ENCODE results near the gene PET100.

Gene PET100

GRCh38 chr19:7612282-7613274 lies 17.0 kb upstream of the PET100 start:
- DNase-seq, result no peak

DNA sequence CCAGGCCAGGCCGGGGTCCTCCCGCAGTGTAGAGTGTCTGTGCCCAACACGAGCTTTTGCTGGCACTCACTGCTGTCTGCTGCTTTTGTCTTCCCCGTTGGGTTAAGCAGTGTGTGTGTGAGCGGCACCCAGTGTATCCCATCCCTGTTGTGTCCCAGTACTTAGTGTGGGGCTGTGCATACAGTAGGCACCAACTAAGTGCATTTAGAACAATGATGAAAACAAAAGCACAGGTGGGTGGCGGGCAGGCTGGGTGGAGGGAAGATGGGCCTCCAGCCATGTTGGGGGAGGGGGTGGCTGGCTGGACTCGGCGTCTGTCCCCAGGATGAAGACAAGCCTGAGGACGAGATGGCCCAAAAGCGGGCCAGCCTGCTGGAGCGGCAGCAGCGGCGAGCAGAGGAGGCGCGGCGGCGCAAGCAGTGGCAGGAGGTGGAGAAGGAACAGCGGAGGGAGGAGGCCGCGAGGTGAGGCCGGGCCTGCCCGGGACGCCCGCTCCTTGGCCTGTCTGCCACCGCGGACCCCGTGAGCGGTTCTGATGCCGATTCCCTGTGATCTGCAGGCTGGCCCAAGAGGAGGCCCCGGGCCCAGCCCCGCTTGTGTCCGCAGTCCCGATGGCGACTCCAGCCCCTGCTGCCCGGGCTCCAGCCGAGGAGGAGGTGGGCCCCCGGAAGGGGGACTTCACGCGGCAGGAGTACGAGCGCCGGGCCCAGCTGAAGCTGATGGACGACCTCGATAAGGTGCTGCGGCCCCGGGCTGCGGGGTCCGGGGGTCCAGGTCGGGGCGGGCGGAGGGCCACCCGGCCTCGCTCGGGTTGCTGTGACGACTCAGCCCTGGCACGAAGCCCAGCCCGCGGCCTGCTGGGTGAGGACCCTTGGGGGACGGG lies 14.5 kb upstream of the PET100 start:
- DNase-seq, result no peak

- DNase-seq, result no peak
Measured at GRCh38 chr19:7617172-7617571, 12.4 kb upstream of the PET100 start.

DNA sequence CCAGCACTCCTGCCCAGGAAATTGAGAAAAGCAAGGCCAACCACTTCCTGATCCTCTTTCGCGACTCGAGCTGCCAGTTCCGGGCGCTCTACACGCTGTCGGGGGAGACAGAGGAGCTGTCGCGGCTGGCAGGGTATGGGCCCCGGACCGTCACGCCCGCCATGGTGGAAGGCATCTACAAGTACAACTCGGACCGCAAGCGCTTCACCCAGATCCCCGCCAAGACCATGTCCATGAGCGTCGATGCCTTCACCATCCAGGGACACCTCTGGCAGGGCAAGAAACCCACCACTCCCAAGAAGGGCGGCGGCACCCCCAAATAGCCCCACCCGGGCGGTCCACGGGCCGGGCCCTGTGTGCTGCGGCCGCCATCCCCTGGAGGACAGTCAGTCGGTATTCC lies 11.9 kb upstream of the PET100 start:
- no peak for DNase-seq

- DNase-seq, result no peak
Measured at GRCh38 chr19:7618348-7618747, 11.2 kb upstream of the PET100 start.

DNA sequence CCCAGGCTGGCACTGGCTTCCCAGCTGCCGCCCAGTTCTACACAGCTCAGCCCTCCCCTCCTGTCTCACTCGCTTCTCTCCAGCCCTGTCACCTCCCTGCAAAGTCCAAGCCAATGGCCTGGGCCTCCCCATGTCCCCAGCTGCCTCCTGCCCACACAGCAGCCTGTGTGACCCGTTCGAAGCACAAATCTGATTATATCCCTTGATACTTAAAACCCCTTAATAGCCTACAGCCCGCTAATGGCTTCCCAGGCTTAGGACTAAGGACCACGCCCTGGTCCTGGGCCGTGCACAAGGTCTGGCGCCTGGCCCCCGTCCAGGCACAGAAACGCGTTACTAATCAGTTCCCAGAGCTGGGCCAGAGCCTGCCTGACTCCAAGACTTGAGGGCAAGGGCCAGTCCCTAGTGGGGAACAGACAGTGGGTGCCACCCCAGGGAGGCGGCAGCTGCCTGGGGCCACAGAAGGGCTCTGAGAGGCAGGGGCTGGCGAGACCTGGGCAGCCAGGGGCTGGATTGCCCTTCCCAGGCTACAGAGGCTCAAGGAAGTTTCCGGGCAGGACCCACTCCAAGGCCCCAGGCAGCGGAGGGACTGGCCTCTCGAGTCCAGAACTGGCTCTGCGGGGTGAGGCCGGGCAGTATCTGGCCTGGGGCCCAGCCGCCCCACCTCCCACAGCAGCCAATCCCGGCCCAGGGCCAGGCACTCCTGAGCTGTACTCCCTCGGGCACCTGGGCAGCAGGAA lies 10.7 kb upstream of the PET100 start:
- no peak for DNase-seq

DNA sequence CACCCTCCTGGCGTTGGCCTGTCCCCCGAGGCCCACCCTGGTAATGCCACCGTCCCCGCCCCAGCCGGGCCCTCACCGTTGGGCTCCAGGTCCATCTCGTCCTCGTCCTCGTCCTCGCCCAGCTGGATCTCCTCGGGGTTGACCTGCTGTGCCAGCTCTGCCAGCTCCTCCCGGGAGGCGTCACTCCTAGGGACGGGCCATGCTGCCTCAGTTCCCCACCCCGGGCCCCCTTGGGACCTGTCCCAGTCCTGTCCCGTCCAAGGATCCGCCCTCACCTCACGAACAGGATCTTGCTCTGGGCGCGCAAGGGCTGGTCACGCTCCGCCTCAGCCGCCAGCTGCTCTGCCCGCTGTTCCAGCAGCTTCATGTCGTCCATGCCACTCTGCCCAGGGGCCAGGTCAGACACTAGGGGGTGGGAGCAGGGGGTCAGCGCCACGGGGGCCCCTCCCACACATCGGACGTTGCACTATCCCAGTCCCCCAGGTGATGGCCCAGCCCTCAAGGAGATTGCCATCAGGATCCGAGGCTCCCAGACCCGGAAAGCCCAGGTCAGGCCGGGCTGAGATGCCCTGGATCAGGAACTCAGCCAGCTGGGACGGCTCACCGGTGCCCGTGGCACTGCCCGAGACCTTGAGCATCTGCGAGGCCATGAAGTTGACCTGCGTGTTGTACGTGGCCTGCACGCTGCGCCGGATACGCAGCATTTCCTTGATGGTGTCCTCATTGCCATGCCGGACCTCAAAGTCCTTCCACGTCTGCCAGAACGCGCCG lies 9.7 kb upstream of the PET100 start:
- DNase-seq, result no peak

DNA sequence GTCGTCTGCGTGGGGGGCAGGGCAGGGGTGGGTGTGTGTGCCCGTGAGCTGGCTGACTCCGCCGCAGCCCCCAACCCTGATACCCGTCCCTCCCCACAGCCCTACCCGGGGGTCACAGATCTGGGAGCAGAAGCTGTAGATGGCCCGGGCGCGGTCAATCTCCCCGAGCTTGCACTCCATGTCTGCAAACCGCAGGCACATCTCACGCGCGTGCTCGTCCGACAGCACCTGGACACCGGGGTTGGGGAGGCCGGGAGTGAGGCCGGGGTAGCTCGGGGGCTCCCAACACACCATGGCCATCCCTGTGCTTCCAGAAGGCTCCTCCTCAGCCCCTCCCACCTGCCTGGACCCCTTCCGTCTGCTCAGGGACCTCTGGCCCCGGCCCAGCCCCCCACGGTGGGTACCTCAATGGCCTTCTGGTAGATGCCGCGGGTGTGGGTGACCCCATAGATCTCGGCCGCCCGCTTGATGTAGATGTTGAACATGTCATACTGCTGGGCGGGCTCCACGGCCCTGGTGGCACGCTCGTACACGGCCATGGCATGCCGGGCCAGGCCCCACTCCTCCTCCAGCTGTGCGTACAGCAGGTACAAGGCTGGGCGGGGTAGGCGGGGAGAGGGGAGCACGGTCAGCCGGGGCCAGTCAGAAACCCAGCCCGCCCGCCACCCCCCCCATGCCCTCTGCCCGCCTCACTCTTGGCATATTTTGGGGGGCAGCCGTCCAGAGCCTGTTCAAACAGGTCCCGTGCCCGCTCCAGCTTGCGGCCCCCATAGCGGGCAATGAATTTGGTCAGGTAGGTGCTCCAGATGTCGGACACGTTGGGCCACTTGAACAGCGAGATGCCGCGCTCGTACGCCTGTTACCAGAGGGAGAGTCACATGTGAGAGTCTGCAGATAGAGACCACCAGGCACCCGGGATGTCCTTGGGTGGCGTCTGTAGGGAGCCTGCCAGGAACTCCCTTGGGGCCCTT lies 8.9 kb upstream of the PET100 start:
- DNase-seq, result no peak

DNA sequence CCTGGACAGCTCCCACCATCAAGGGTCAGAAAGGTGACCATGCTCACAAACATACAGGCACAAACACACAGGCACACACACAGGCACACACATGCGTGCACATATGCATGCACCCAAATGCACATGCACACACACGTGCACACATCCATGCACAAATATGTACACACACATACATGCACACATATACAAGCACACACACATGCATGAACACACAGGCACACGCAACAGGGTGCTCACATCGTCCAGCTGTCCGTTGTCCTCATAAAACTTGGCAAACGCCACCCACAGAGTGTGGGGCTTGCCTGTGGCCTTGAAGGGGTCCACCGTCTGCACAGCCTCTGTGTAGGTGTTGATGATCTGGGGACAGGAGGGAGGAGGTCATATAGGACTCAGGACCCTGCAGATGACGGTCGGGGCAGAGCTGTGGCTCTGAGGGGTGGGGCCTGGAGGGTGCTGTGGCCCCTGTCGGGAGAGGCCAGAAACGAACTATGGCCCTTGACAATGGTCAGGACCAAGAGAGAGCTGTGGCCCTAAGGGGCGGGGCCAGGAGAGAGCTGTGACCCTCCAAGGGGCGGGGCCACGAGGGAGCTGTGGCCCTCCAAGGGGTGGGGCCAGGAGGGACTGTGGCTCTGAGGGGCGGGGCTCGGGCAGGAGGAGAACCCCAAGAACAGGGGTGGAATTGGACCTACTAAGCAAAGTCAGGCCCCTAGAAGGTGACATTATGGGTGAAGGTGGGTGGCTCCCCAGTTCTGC lies 6.5 kb upstream of the PET100 start:
- DNase-seq, result no peak

- no peak for DNase-seq
Measured at GRCh38 chr19:7623725-7624603, 5.6 kb upstream of the PET100 start.

GRCh38 chr19:7624810-7625209 lies 4.8 kb upstream of the PET100 start:
- DNase-seq, result no peak

DNA sequence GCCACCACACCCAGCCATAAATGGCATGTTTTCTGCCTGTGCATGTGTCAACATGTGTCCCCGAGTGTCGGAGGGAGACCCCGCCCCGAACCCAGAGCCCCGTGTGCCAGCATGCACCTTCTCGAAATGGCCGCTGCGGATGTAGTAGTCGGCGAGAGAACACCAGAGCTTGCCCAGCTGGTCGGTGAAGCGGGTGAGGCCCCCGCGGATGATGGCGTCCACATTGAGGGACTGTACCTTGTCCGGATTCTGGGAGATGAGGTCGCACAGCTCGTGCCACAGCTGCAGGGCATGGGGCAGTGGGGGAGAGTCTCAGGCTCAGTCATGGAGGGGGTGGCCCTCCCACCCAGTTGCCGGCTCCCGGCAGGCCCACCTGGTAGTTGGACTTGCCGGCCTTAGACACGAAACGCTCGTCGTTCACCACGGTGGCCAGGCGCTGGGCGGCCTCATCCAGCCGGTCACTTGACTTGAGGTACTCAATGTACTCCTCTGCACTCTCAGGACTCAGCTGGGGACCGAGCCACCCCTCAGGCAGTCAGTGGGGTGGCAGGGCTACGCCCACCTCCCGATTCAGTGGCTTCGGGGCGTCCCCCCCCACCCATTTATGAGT lies 3.7 kb upstream of the PET100 start:
- DNase-seq, result no peak

DNA sequence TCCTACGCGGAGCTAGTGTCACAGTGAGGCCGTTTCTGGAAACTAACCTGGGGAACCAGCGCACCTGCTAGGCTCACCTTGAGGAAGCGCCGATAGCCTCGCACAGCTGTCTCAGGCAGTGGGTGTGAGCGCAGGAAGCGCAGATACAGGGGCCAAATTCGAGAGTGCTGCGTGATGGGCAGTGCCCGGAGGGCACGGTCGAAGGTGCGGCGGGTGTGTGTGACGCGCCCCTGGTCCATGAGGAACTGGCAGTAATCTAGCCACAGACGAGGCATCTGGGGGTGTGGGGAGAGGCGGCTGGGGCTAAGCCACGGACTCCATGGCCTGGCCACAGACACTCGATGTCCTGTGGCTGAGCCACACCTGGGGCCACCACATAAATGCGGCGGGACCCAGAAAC lies 2.4 kb upstream of the PET100 start:
- no peak for DNase-seq

- no peak for DNase-seq
Measured at GRCh38 chr19:7628589-7629311, 843 bp upstream of the PET100 start.

GRCh38 chr19:7631577-7631976 lies 2.0 kb downstream of the PET100 start:
- DNase-seq, result no peak

- DNase-seq, result no peak
Measured at GRCh38 chr19:7632340-7633203, 3.0 kb downstream of the PET100 start.

- DNase-seq, result no peak
Measured at GRCh38 chr19:7633698-7634097, 4.1 kb downstream of the PET100 start, which contains the start of gene PCP2. Gene PCP2, minus strand, starts transcription at chr19:7633719. Its CDS starts 262 bp downstream, at chr19:7633457.

Measured in stimulated activated CD4-positive, alpha-beta T cell treated with anti-CD3 and anti-CD28 coated beads, Interleukin-2, amount 100 ng/mL, for 24 hours (primary cell).